MM.1S (cell line): ENCODE data around the gene CS.

Experiments used
- DNase-seq: peaks from one replicate; pipeline ENCODE4 v3.0.0-alpha.2; 2015
- H2AFZ ChIP-seq: fragments of 300-600 bp; sonication (generic); 2 replicates; pipeline ENCODE4 v1.6.0; 2016; ENCODE audit warnings: antibody characterized with exemption, low read length
- H3F3A ChIP-seq: fragments of 300-600 bp; sonication (generic); 2 replicates; pipeline ENCODE4 v1.6.1; 2016; ENCODE audit warnings: mild to moderate bottlenecking, antibody characterized with exemption, low read length, moderate library complexity, mixed read lengths; ENCODE audit not compliant: insufficient read depth
- H3K27ac ChIP-seq: fragments of 300-600 bp; sonication (generic); 2 replicates; pipeline ENCODE4 v1.5.1; 2016; ENCODE audit warnings: mild to moderate bottlenecking, low read length
- H3K27me3 ChIP-seq: fragments of 300-600 bp; sonication (generic); replicated peaks from 2 replicates; pipeline ENCODE4 v1.6.0; 2016; ENCODE audit warnings: low read length; ENCODE audit not compliant: insufficient read depth
- H3K36me3 ChIP-seq: fragments of 300-600 bp; sonication (generic); replicated peaks from 2 replicates; pipeline ENCODE4 v1.6.1; 2016; ENCODE audit warnings: mild to moderate bottlenecking, low read length, mixed read lengths; ENCODE audit not compliant: insufficient read depth
- H3K4me1 ChIP-seq: fragments of 300-600 bp; sonication (generic); 2 replicates; pipeline ENCODE4 v1.6.1; 2016; ENCODE audit warnings: low read length, mixed read lengths
- H3K4me2 ChIP-seq: fragments of 300-600 bp; sonication (generic); 2 replicates; pipeline ENCODE4 v1.6.0; 2016; ENCODE audit warnings: low read depth, low read length
- H3K4me3 ChIP-seq: fragments of 300-600 bp; sonication (generic); 2 replicates; pipeline ENCODE4 v1.5.1; 2016; ENCODE audit warnings: low read length, mixed read lengths
- H3K79me2 ChIP-seq: fragments of 300-600 bp; sonication (generic); 2 replicates; pipeline ENCODE4 v1.6.1; 2016; ENCODE audit warnings: mixed run types, low read length, mixed read lengths
- H3K9ac ChIP-seq: fragments of 300-600 bp; sonication (generic); 2 replicates; pipeline ENCODE4 v1.6.1; 2016; ENCODE audit warnings: low read length, mixed read lengths
- H3K9me2 ChIP-seq: fragments of 300-600 bp; sonication (generic); replicated peaks from 2 replicates; pipeline ENCODE4 v1.6.1; 2016; ENCODE audit warnings: mild to moderate bottlenecking, low read length, mixed read lengths; ENCODE audit not compliant: insufficient read depth
- H3K9me3 ChIP-seq: fragments of 300-600 bp; sonication (generic); replicated peaks from 2 replicates; pipeline ENCODE4 v1.6.1; 2016; ENCODE audit warnings: mild to moderate bottlenecking, low read length, mixed read lengths; ENCODE audit not compliant: insufficient read depth
- H4K20me1 ChIP-seq: fragments of 300-600 bp; sonication (generic); 2 replicates; pipeline ENCODE4 v1.6.1; 2016; ENCODE audit warnings: mild to moderate bottlenecking, low read length, moderate library complexity, mixed read lengths; ENCODE audit not compliant: insufficient read depth
- CTCF ChIP-seq: fragments of 300-600 bp; sonication (generic); IDR thresholded peaks from 2 replicates; pipeline ENCODE4 v1.5.1; 2016; ENCODE audit warnings: antibody characterized with exemption, low read length, mixed read lengths
- EZH2 ChIP-seq: fragments of 300-600 bp; sonication (generic); optimal IDR thresholded peaks from 2 replicates; pipeline ENCODE3; 2017; ENCODE audit warnings: low read depth, mild to moderate bottlenecking, antibody characterized with exemption, low read length, mixed read lengths
- EZH2phosphoT487 ChIP-seq: fragments of 300-600 bp; sonication (generic); IDR thresholded peaks from 2 replicates; pipeline ENCODE4 v1.6.1; 2018; ENCODE audit warnings: antibody characterized with exemption, low read length

The CS gene

GRCh38 chr12:56224102-56224701 lies 75.9 kb downstream of the CS start, which contains the start of gene NABP2:
NABP2 (plus strand) TSS chr12:56224342; CDS start chr12:56224857, 515 bp downstream.
- H3K27me3 ChIP-seq = no peaks in the 10 kb centered on the region
- peak within 1 kb of the TSS; percentile 81 for H3K9ac ChIP-seq
- peaks cover 9% of the 10 kb centered on the region; the same call in 1 of the 2 replicates for H3K4me1 ChIP-seq
- H3K4me2 ChIP-seq = peak within 1 kb of the TSS; percentile 86
- H3K79me2 ChIP-seq = peaks cover 32% of the 10 kb centered on the region
- no peaks in the 10 kb centered on the region for H3K9me3 ChIP-seq
- no peaks in the 10 kb centered on the region for H3K36me3 ChIP-seq
- peak within 1 kb of the TSS; percentile 80 for H3K4me3 ChIP-seq
- peaks cover 18% of the 10 kb centered on the region for H3F3A ChIP-seq
- peak within 1 kb of the TSS; percentile 95 for H2AFZ ChIP-seq
- TF ChIP-seq EZH2phosphoT487 (no peak), CTCF (peak; percentile 80)
- peak within 1 kb of the TSS; percentile 29; the same call in 1 of the 2 replicates for H3K27ac ChIP-seq
- no peaks in the 10 kb centered on the region for H3K9me2 ChIP-seq
- peak; percentile 97 for DNase-seq
- no peaks in the 10 kb centered on the region for H4K20me1 ChIP-seq

GRCh38 chr12:56223571-56224101 lies 76.5 kb downstream of the CS start:
- Histone ChIP-seq H3F3A (peaks cover 18% of the 10 kb centered on the region), H3K9me3 (no peaks in the 10 kb centered on the region), H2AFZ (peak overlapping the region; percentile 81), H3K4me3 (peak overlapping the region; percentile 80), H4K20me1 (no peaks in the 10 kb centered on the region), H3K9ac (peak overlapping the region; percentile 42; the same call in 1 of the 2 replicates), H3K4me2 (peak overlapping the region; percentile 86), H3K27ac (peak overlapping the region; percentile 29; the same call in 1 of the 2 replicates), H3K4me1 (peaks cover 9% of the 10 kb centered on the region; the same call in 1 of the 2 replicates), H3K36me3 (no peaks in the 10 kb centered on the region), H3K27me3 (no peaks in the 10 kb centered on the region), H3K79me2 (peaks cover 32% of the 10 kb centered on the region), H3K9me2 (no peaks in the 10 kb centered on the region)
- no peak for DNase-seq
- no peak for TF ChIP-seq CTCF
- TF ChIP-seq EZH2phosphoT487 = no peak
- TF ChIP-seq EZH2 = no peak

GRCh38 chr12:56222531-56222895 lies 77.6 kb downstream of the CS start:
- H3K9ac ChIP-seq = peak overlapping the region; percentile 93
- no peak for DNase-seq

More at GRCh38 chr12:56222531-56222895, 77.6 kb downstream of the CS start:
- peak overlapping the region; percentile 65; the same call in 1 of the 2 replicates for H3K27ac ChIP-seq
- H3F3A ChIP-seq = peaks cover 18% of the 10 kb centered on the region
- no peaks in the 10 kb centered on the region for H3K9me2 ChIP-seq
- no peaks in the 10 kb centered on the region for H3K36me3 ChIP-seq
- H3K4me3 ChIP-seq = peak overlapping the region; percentile 94
- peak overlapping the region; percentile 25 for H2AFZ ChIP-seq
- H3K79me2 ChIP-seq = peaks cover 35% of the 10 kb centered on the region
- H3K4me2 ChIP-seq = peak overlapping the region; percentile 98
- no peak for TF ChIP-seq CTCF
- no peak for TF ChIP-seq EZH2
- TF ChIP-seq EZH2phosphoT487 = no peak
- no peaks in the 10 kb centered on the region for H3K27me3 ChIP-seq
- H3K4me1 ChIP-seq = peaks cover 9% of the 10 kb centered on the region; the same call in 1 of the 2 replicates
- no peaks in the 10 kb centered on the region for H3K9me3 ChIP-seq
- no peaks in the 10 kb centered on the region for H4K20me1 ChIP-seq
